Activated T-helper 2 cell treated with anti-CD3 and anti-CD28 coated beads, Interferon-gamma antibody, Interleukin-2, Interleukin-4, amounts not matched to agents 10 μg/mL and 5 μg/mL and 100 μg/mL, durations not matched to agents 14 hours and 24 hours and 36 hours (primary cell): Measurements from ENCODE around the gene ZNF8. TPM values are rescaled to one million over a fixed set of nuclear protein-coding genes. Genes with fewer than 3 reads are reported as not detected.
A peak's percentile ranks its signal among the peaks of the same experiment; 100 is the strongest.

Experiments used
- DNase-seq: peaks from one replicate; pipeline ENCODE4 v3.0.0; 2021; ENCODE audit warnings: low spot score
- H3K27ac Mint-ChIP-seq: one replicate; pipeline ENCODE4 v1.8.0; 2021; ENCODE audit warnings: mixed read lengths
- H3K27me3 Mint-ChIP-seq: one replicate; pipeline ENCODE4 v1.8.0; 2021; ENCODE audit warnings: low read depth, mixed read lengths
- H3K36me3 Mint-ChIP-seq: one replicate; pipeline ENCODE4 v1.8.0; 2021; ENCODE audit warnings: low read depth, mixed read lengths
- H3K4me1 Mint-ChIP-seq: one replicate; pipeline ENCODE4 v1.8.0; 2021; ENCODE audit warnings: low read depth, mixed read lengths
- H3K4me3 Mint-ChIP-seq: one replicate; pipeline ENCODE4 v1.8.0; 2021; ENCODE audit warnings: low read depth, mild to moderate bottlenecking, moderate library complexity, mixed read lengths
- H3K9me3 Mint-ChIP-seq: one replicate; pipeline ENCODE4 v1.8.0; 2021; ENCODE audit warnings: mixed read lengths
- intact Hi-C: fragments of 100-400 bp; cut with micrococcal nuclease; formaldehyde crosslinking; loops from one replicate; pipeline ENCODE4 v1.15.1; 2023
- total RNA-seq: library from RNA; stranded (reverse); gene quantifications from 2 replicates; pipeline ENCODE4 v1.2.3, GENCODE V29; 2022

ZNF8 gene
- total RNA-seq, 1 donor from 2014 or later: 4.7 TPM

DNA sequence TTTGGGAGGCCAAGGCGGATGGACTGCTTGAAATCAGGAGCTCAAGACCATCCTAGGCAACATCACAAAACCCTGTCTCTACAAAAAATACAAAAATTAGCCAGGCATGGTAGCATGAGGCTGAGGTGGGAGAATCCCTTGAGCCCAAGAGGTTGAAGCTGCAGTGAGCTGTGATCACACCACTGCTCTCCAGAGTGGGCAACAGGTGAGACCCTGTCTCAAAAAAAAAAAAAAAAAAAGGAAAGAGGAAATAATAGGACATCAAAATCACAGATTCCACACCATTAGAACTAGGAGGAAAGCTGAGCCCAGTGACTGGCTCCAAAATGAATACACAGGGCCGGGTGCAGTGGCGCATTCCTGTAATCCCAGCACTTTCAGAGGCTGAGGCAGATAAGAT is 3.2 kb upstream of the ZNF8 start:
- H3K4me3 Mint-ChIP-seq: no peak overlapping the region
- H3K36me3 Mint-ChIP-seq: peaks cover 89% of the 10 kb centered on the region
- peaks cover 45% of the 10 kb centered on the region for H3K9me3 Mint-ChIP-seq
- no peak for DNase-seq
- H3K27ac Mint-ChIP-seq: no peak overlapping the region
- H3K27me3 Mint-ChIP-seq: no peaks in the 10 kb centered on the region
- H3K4me1 Mint-ChIP-seq: peaks cover 12% of the 10 kb centered on the region
- intact Hi-C loops: loop anchor here (5.0 kb wide), 1 partner anchor 48 kb away; the partner anchor contains the start of gene ZNF544

DNA sequence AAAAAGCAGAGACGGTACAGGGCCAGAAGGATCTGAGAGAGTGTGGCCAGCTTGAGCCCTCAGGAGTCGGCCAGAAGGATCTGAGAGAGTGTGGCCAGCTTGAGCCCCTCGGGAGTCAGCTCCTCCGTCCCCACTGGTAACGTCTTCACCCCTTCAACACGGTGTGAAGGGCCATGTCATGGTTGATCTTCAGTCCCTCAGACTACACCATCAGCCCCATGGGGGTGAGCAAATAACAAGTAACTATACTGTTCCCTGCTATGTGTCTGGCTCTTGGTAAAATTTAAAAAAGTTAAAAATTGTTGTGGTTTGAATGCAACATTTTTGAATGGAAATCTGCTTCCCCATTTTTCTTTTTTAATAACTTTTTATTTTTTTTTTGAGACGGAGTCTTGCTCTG is 1.6 kb upstream of the ZNF8 start:
- Mint-ChIP-seq H3K27ac (no peak overlapping the region), H3K4me1 (peaks cover 19% of the 10 kb centered on the region), H3K9me3 (peaks cover 44% of the 10 kb centered on the region), H3K27me3 (no peaks in the 10 kb centered on the region), H3K36me3 (peaks cover 89% of the 10 kb centered on the region), H3K4me3 (peak overlapping the region; percentile 94)
- no peak for DNase-seq
- intact Hi-C loops: loop anchor here (5.0 kb wide), 1 partner anchor 50 kb away; the partner anchor contains the start of gene ZNF544

DNA sequence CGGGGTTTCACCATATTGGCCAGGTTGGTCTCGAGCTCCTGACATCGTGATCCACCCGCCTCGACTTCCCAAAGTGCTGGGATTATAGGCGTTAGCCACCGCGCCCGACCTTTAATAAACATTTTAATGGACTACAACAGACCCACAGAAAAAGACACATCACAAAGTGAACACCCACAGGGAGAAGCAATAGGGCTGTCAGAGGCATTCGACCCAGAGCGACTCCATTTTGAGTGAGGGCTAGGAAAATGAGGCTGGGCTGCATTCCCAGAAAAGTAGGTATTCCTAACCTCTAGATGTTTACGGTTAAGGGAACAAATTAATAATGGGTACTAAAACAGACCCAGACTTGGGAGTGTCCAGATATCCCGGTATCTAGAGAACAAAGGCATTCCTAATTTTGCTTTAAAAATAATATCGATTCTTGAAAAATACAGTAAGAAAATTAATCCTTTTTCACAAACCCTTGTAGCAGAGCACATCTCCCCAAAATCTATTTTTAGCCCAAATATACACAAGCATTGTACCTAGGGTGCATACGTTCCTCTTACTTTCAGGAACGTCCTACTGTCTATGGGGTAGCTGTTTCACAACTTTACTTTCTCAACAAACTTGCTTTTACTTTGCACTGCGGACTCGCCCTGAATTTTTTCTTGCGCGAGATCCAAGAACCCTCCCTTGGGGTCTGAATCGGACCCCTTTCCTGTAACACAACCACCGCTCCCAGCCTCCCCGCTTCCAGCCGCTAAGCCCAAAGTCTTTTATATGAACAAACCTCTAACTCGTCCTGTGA is 811 bp upstream of the ZNF8 start:
- Mint-ChIP-seq H3K36me3 (peaks cover 86% of the 10 kb centered on the region), H3K4me1 (peaks cover 21% of the 10 kb centered on the region), H3K27ac (peak overlapping the region; percentile 94), H3K4me3 (peak overlapping the region; percentile 94), H3K27me3 (no peaks in the 10 kb centered on the region), H3K9me3 (peaks cover 46% of the 10 kb centered on the region)
- DNase-seq: no peak
- intact Hi-C loops: loop anchor here (1.0 to 5.0 kb wide), 7 partner anchors 27 to 173 kb away; partner anchors contain the start of genes ERVK3-1, ZNF274, ZNF324B and ZNF544

GRCh38 chr19:58279042-58279924 is 528 bp downstream of the ZNF8 start:
- no peaks in the 10 kb centered on the region for H3K27me3 Mint-ChIP-seq
- peak; percentile 32 for DNase-seq
- peaks cover 43% of the 10 kb centered on the region for H3K9me3 Mint-ChIP-seq
- intact Hi-C loops: loop anchor here (2.0 to 5.0 kb wide), 3 partner anchors 52 to 172 kb away; partner anchors contain the start of genes ZNF324B, ZNF544 and ZNF837
- peak overlapping the region; percentile 94 for H3K27ac Mint-ChIP-seq
- H3K4me1 Mint-ChIP-seq: peaks cover 21% of the 10 kb centered on the region
- H3K4me3 Mint-ChIP-seq: peak overlapping the region; percentile 94
- peaks cover 82% of the 10 kb centered on the region for H3K36me3 Mint-ChIP-seq

DNA sequence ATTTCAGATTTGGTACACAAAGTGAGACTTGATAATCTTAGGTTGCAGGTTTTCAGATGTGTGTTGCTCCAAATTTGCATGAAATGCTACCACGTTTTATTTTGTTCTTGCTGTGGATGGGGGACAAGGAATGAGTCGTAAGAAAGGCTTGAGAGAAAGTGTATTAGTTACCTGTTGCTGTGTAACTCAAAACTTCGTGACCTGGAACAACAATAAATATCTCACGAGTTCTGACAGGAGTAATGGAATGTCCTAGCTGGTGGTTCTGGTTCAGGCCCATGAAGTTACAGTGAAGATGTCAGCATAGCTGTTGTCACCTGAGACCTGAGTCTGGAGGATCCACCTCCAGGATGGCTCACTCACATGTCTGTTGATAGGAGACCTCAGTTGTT is 1.2 kb downstream of the ZNF8 start:
- H3K27me3 Mint-ChIP-seq: no peaks in the 10 kb centered on the region
- peaks cover 79% of the 10 kb centered on the region for H3K36me3 Mint-ChIP-seq

GRCh38 chr19:58284199-58284598 is 5.4 kb downstream of the ZNF8 start:
- no peaks in the 10 kb centered on the region for H3K27me3 Mint-ChIP-seq
- peaks cover 88% of the 10 kb centered on the region for H3K36me3 Mint-ChIP-seq
- H3K27ac Mint-ChIP-seq: no peak overlapping the region
- H3K9me3 Mint-ChIP-seq: peaks cover 40% of the 10 kb centered on the region
- H3K4me3 Mint-ChIP-seq: no peak overlapping the region
- H3K4me1 Mint-ChIP-seq: peaks cover 21% of the 10 kb centered on the region
- no peak for DNase-seq
- intact Hi-C loops: no loop called here

More for the DNA sequence above, 1.2 kb downstream of the ZNF8 start:
- intact Hi-C loops: loop anchor here (2.0 to 5.0 kb wide), 3 partner anchors 53 to 171 kb away; partner anchors contain the start of genes ZNF324B, ZNF544 and ZNF837
- peak overlapping the region; percentile 94 for H3K27ac Mint-ChIP-seq
- DNase-seq: no peak
- peaks cover 37% of the 10 kb centered on the region for H3K9me3 Mint-ChIP-seq
- peaks cover 21% of the 10 kb centered on the region for H3K4me1 Mint-ChIP-seq
- H3K4me3 Mint-ChIP-seq: peak overlapping the region; percentile 94

DNA sequence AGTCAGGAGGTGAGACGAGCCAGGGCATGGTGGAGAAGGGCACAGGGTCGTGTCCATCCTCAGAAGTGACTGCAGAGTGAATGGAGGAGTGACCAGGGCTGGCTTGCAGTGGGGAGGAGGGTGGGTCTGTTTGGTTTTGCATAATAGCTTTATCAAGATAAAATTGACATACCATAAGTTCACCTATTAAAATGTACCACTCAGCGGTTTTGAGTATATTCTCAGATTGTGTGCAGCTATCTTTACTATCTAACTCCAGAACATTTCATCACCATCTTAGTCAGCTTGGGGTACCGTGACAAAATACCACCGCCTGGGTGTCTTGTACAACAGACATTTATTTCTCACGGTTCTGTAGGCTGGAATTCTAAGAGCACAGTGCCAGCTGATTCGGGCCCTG is 13.2 kb downstream of the ZNF8 start:
- no peaks in the 10 kb centered on the region for H3K27me3 Mint-ChIP-seq
- peaks cover 51% of the 10 kb centered on the region for H3K9me3 Mint-ChIP-seq
- no peak for DNase-seq
- peaks cover 96% of the 10 kb centered on the region for H3K36me3 Mint-ChIP-seq
- H3K4me3 Mint-ChIP-seq: no peak overlapping the region
- no peak overlapping the region for H3K27ac Mint-ChIP-seq
- H3K4me1 Mint-ChIP-seq: no peaks in the 10 kb centered on the region
- intact Hi-C loops: no loop called here

DNA sequence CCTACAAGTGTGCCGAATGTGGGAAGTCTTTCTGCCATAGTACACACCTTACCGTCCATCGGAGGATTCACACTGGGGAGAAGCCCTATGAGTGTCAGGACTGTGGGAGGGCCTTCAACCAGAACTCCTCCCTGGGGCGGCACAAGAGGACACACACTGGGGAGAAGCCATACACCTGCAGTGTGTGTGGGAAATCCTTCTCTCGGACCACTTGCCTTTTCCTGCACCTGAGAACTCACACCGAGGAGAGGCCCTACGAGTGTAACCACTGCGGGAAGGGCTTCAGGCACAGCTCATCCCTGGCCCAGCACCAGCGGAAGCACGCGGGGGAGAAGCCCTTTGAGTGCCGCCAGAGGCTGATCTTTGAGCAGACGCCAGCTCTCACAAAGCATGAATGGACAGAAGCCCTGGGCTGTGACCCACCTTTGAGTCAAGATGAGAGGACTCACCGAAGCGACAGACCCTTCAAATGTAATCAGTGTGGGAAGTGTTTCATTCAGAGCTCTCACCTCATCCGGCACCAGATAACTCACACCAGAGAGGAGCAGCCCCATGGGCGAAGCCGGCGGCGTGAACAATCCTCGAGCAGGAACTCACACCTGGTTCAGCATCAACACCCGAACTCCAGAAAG is 16.1 kb downstream of the ZNF8 start:
- Mint-ChIP-seq H3K36me3 (peaks cover 89% of the 10 kb centered on the region), H3K4me1 (no peaks in the 10 kb centered on the region), H3K9me3 (peaks cover 52% of the 10 kb centered on the region), H3K27me3 (no peaks in the 10 kb centered on the region), H3K27ac (no peak overlapping the region), H3K4me3 (no peak overlapping the region)
- DNase-seq: no peak
- intact Hi-C loops: no loop called here

DNA sequence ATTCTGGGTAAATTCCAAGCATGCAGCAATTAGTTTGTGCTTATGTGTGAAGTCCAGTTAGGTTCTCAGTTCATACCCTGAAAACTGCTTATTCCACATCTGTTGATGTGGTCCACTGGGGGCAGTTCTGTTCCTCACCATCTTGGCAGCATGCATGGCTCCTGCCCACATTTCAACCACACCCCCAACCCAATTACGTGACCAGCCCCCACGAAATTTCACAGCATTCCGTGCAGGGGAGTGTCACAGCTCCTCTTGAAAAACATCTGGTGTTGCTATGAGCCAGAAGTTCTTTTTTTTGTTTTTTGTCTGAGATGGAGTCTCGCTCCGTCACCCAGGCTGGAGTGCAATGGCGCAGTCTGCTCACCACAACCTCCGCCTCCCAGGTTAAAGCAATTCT is 17.3 kb downstream of the ZNF8 start:
- Mint-ChIP-seq H3K27ac (no peak overlapping the region), H3K9me3 (peaks cover 61% of the 10 kb centered on the region), H3K36me3 (peaks cover 93% of the 10 kb centered on the region), H3K4me1 (no peaks in the 10 kb centered on the region), H3K27me3 (no peaks in the 10 kb centered on the region), H3K4me3 (no peak overlapping the region)
- intact Hi-C loops: no loop called here
- DNase-seq: no peak

- DNase-seq: no peak
- Mint-ChIP-seq H3K4me1 (peaks cover 10% of the 10 kb centered on the region), H3K4me3 (no peak overlapping the region), H3K36me3 (peaks cover 78% of the 10 kb centered on the region), H3K27ac (no peak overlapping the region), H3K9me3 (peaks cover 30% of the 10 kb centered on the region), H3K27me3 (no peaks in the 10 kb centered on the region)
- intact Hi-C loops: no loop called here
These were observed 21.9 kb downstream of the ZNF8 start for GRCh38 chr19:58300620-58301019.

DNA sequence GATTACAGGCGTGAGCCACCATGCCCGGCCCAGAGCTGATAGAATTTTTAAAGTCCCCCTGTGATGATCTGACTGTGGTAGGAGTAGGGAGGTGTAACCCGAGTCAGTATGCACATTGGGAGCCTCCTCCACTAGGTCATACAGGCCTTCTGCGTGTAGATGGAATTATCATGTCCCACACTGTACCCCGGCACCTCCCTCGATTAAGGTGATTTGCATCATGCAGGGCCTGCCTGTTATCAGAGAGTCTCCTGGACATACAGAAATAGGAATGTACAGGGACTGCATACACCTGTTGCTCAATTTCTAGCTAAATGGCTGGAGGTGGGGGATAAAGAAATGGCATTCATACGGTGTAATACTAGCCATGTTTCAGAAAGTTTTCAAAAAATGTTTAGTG is 25.5 kb downstream of the ZNF8 start:
- Mint-ChIP-seq H3K27ac (peak overlapping the region; percentile 97), H3K4me1 (peaks cover 34% of the 10 kb centered on the region), H3K27me3 (no peaks in the 10 kb centered on the region), H3K4me3 (peak overlapping the region; percentile 98), H3K36me3 (peaks cover 85% of the 10 kb centered on the region), H3K9me3 (peaks cover 23% of the 10 kb centered on the region)
- intact Hi-C loops: loop anchor here (2.0 kb wide), 4 partner anchors 75 to 121 kb away; partner anchors contain the start of genes ZNF274, ZNF544, ZNF584 and ZNF837
- DNase-seq: no peak

DNA sequence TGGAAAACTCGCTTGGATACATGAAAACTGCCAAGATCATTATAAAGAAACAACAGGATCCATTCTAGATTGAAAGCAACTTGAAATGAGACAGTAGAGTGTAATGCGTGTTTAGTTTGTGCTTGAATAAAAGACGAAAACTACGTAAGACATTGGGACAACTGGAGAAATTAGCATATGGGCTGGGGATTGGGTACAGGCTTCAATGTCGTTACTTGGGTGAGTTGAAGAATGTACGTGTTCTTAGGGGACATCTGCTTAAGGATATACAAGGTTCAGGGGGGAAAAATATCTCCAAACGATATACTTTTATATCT is 26.0 kb downstream of the ZNF8 start:
- Mint-ChIP-seq H3K9me3 (peaks cover 25% of the 10 kb centered on the region), H3K36me3 (peaks cover 85% of the 10 kb centered on the region), H3K4me3 (peak overlapping the region; percentile 98), H3K27me3 (no peaks in the 10 kb centered on the region), H3K27ac (peak overlapping the region; percentile 97), H3K4me1 (peaks cover 37% of the 10 kb centered on the region)
- intact Hi-C loops: loop anchor here (1.0 to 5.0 kb wide), 7 partner anchors 22 to 122 kb away; partner anchors contain the start of genes ZNF274, ZNF544, ZNF584 and ZNF8
- DNase-seq: no peak
